ENCODE results near the gene PPP2R5C.

The PPP2R5C gene

GRCh38 chr14:101887219-101887618, 125.7 kb downstream of the PPP2R5C start:
- ATAC-seq, result no peak
- no peak for DNase-seq

DNA sequence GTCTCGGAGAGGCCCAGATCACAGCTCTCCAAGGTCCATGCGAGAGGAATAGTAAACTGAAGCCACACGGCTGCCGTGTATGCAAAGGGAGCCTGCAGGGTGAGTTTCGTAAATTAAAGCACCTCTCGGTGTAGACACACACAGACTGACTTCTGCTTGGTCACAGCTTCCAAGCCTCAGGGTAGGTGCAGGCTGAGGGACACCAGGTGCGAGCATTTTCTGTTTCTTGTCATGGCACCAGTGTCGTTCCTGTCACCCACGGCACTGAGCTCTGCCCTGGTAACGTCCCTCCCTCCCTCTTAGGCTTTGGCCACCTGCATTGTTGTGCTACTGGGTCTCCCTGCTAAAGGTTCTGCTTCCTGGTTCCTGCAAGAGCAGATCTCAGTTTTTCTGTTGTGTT, 126.7 kb downstream of the PPP2R5C start:
- ATAC-seq (no peak), DNase-seq (no peak)

DNA sequence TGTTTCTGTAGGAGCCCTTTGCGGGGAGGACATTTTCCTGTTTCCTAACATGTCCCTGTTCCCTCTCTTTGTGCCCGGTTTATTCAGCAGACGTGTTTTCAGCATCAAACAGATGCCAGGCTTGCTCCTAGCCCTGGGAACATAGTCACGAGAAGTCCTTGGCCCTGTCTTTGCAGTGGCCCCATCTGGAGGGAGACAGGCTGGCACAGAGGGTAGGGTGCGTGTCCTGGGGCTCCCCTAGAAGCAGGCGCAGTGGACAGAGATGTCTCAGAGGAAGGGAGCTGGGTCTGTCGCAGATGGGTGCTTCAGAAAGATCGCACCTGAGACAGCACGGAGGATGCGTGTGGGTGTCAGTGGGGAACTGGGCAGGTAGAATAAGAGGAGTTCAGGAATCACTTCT, 127.9 kb downstream of the PPP2R5C start:
- ATAC-seq (no peak), DNase-seq (no peak)

DNA sequence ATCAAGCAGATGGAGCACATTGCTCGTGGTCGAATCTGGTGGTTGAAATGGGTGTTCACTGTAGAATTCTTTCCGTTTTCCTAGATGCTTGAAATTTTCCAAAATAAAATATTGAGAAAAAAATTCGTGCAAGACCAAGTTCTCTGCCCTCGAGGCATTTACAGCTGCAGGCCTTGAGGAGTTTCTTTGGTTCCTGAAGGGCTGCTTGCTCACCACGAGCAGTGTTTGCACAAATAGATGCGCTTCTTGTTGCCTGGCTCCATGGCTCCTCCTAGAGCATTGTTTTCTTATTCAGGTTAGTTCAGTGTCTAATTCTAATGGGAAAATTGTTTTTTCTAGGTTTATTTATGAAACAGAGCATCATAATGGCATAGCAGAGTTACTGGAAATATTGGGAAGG, 128.4 kb downstream of the PPP2R5C start:
- DNase-seq, result no peak
- ATAC-seq, result no peak

DNA sequence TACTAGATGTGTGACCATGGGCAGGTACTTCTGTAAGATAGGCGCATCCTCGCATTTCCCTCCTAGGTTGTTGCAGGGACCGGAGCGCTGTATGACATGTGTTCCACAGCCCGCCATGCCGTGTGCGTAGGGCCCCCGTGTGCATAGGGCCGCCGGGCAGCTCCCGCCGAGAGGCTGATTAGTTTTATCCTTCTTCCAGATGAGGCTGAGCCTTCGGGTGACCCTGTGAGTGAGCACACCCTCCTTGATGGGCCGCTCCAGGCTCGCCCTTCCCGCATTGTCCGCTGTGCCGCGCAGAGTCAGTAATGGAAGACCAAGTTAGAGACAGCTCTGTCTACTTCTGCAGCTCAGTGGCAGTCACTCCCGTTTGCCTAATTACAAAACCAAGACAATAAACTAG, 130.0 kb downstream of the PPP2R5C start:
- ATAC-seq, result no peak

GRCh38 chr14:101893759-101894158, 132.2 kb downstream of the PPP2R5C start:
- ATAC-seq (no peak), DNase-seq (no peak)

More for the DNA sequence above, 130.0 kb downstream of the PPP2R5C start:
- DNase-seq, result no peak

- ATAC-seq (no peak), DNase-seq (no peak)
Measured at GRCh38 chr14:101894365-101895081, 133.0 kb downstream of the PPP2R5C start.

- ATAC-seq (no peak), DNase-seq (no peak)
Measured at GRCh38 chr14:101895256-101895655, 133.7 kb downstream of the PPP2R5C start.

- ATAC-seq (no peak), DNase-seq (no peak)
Measured at GRCh38 chr14:101897326-101897725, 135.8 kb downstream of the PPP2R5C start.

DNA sequence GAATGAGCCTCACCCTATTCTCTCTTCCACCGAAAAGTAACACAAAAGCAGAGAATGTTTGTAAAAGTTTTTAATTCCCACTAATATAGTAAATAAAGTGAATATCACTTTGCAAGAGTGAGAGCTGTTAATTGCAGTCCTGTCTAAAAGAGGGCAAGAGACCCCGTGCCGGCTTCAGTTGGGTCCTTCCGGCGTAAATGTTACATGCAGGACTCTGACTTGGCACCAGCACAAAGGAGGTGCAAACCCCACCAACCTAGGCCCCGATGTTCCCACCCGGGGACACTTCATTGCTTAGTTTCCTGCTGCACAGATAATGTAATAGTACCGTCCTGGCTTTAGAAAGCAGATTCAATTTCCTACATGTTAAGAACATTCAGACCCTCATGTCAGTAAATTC, 136.9 kb downstream of the PPP2R5C start:
- DNase-seq (no peak), ATAC-seq (no peak)

GRCh38 chr14:101899263-101899662, 137.8 kb downstream of the PPP2R5C start:
- ATAC-seq (no peak), DNase-seq (no peak)

DNA sequence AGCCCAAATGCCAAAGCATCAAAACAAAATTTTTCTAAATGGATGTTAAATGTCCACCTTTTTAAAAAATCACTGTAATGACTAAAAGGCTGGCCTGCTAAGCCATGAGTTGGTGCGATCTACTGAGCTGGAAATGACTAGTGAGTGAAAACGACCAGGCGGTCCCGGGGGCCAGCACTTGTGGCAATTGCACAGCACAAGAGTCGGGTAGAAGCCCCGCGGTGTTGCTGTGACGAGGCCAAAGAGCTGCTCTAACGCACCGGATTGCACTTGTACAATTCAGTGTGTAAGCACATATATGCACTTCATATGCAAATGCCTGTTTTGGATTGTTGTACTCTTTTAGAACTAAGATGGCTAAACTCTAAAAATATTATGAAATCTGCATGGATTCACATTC, 138.7 kb downstream of the PPP2R5C start:
- ATAC-seq (no peak), DNase-seq (no peak)

GRCh38 chr14:101903111-101903561, 141.6 kb downstream of the PPP2R5C start:
- ATAC-seq, result no peak

DNA sequence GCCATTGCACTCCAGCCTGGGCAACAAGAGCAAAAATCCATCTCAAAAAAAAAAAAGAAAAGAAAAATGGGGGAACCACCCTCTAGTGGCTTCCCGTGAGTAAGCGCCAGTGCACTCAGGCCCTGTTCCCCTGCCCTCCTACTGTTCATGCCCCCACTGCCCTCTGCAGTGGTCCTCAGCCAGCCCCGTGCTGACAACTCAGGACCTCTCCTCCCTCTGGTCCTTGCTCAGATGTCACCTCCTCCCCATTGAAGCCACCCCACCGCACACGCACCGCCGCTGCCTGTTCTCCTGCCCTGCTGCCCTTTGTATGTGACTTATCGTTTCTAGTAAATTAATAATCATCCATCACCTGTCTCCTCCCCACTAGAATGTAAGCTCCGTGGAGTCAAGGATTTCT, 144.1 kb downstream of the PPP2R5C start:
- DNase-seq, result no peak
- ATAC-seq, result no peak

More at GRCh38 chr14:101903111-101903561, 141.6 kb downstream of the PPP2R5C start:
- no peak for DNase-seq

- DNase-seq (no peak), ATAC-seq (no peak)
Measured at GRCh38 chr14:101906645-101907044, 145.1 kb downstream of the PPP2R5C start.

DNA sequence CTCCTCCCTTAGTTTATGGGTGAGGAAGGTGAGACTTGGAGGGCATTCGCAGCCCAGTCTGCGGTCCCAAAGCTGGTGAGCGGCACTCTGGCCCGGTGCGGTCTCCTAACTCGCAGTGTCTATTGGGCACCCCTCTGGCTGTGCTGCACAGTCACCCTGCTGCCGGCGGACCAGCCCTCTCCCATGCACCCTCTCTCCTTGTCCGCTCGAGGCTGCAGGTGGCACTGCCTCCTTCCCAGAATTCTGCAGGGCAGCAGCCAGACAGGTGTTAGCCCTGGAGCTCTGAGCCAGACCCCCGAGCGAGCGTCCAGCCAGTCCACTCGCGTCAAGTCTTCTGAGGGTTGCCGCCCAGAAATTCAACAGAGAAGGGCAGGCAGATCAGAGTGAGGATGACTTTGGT, 146.1 kb downstream of the PPP2R5C start:
- no peak for DNase-seq
- no peak for ATAC-seq

GRCh38 chr14:101908795-101909194, 147.3 kb downstream of the PPP2R5C start:
- ATAC-seq (no peak), DNase-seq (no peak)

DNA sequence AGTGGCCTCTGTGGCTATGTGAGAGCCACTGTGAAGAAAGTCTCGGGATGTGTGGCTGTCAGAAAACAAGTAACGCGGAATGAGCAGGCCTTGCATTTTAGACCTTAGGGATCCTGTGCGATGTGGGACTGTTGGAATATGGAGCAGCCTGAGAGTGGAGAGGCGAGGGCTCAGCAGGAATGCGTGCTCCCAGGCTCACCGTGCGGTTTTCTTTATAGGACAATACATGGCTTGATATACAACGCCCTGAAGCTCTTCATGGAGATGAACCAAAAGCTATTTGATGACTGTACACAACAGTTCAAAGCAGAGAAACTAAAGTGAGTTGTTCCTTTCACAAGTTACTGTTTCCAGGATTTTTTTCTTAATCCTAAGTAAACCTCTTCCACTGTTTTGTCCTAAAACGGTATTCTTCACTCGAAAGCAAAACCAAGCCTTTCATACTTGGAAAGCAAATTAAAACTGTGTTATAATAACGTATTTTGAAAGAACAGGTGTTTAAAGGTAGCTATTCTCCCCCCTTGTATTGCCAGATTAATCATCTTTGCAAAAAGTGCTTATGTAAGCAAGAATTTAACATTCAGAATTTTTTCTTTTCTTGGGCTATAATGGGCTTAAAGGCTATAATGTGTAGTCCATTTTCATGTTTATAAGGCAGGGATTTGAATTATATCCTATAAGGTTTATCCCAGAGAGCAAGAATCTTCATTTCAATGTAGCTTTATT, 148.0 kb downstream of the PPP2R5C start:
- DNase-seq (no peak), ATAC-seq (no peak)

- DNase-seq (no peak), ATAC-seq (no peak)
Measured at GRCh38 chr14:101912841-101913240, 151.3 kb downstream of the PPP2R5C start.

- ATAC-seq (no peak), DNase-seq (no peak)
Measured at GRCh38 chr14:101914083-101914482, 152.6 kb downstream of the PPP2R5C start.

- ATAC-seq (no peak), DNase-seq (no peak)
Measured at GRCh38 chr14:101915871-101916815, 154.6 kb downstream of the PPP2R5C start.

DNA sequence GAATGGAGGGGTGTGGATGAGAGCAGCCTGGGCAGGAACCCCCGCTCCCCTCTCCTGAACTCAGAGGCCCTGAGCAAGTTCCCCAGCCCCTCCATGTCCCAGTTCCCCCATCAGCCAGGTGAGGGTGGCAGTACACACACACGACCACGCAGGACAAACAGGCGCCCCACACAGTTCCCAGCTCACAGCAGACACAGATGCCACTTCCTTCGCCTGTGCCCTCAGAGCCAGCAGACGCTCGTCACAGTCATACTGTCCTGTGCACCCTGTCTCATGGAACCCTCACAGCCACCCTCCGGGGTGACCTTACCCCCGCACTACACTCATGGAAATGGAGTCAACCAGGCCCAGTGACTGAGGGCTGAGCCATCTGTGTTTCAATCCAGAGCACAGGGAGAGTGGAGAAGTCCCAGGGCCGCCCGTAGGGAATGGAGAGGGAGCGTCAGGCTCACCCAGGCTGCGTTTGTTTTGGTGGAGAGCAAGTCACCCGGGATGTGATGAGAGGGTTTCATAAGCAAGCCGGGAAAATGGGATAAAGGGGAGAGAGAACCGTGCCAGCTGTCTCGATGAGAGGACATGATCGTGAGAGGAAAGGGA, 155.4 kb downstream of the PPP2R5C start:
- peak; percentile 28 for ATAC-seq
- DNase-seq, result no peak

Data from stimulated activated naive CD8-positive, alpha-beta T cell treated with anti-CD3 and anti-CD28 coated beads, Interleukin-15, Interleukin-2, amounts not matched to agents 100 U/mL and 50 U/mL, for 24 hours (primary cell).